Measurements from ENCODE around the gene PCDHA3.

- TF ChIP-seq TSHZ2 (CRISPR knock-in tag; IDR thresholded peaks at IDR 0.05) (no peak), SNAI2 (CRISPR knock-in tag; IDR thresholded peaks at IDR 0.05) (no peak), ZNF70 (CRISPR knock-in tag; IDR thresholded peaks at IDR 0.05) (no peak), PATZ1 (CRISPR knock-in tag; IDR thresholded peaks at IDR 0.05; ENCODE audit: borderline replicate concordance) (no peak), ZFP3 (CRISPR knock-in tag; IDR thresholded peaks at IDR 0.05) (no peak), ARNTL (CRISPR knock-in tag; IDR thresholded peaks at IDR 0.05; ENCODE audit: borderline replicate concordance, low read depth) (no peak)
These were observed 33.1 kb downstream of the PCDHA3 start, which contains the start of gene PCDHA7 for GRCh38 chr5:140833993-140834392.
